OCI-LY1 (cell line): ENCODE measurements around the gene WDR6.

Experiments used
- EZH2 ChIP-seq: fragments of 200-600 bp; sonication (generic), shearing (Covaris generic); IDR thresholded peaks from 2 replicates; pipeline ENCODE4 v1.8.0; 2017; ENCODE audit warnings: borderline replicate concordance, mixed run types, mild to moderate bottlenecking, antibody characterized with exemption, low read length, moderate library complexity, mixed read lengths
- TF ChIP-seq, protein P1 (sequence below): fragments of 200-600 bp; sonication (generic), shearing (Covaris generic); IDR thresholded peaks from 2 replicates; pipeline ENCODE4 v1.5.1; 2017; ENCODE audit warnings: mild to moderate bottlenecking, antibody characterized with exemption, low read length, moderate library complexity, mixed read lengths

DNA sequence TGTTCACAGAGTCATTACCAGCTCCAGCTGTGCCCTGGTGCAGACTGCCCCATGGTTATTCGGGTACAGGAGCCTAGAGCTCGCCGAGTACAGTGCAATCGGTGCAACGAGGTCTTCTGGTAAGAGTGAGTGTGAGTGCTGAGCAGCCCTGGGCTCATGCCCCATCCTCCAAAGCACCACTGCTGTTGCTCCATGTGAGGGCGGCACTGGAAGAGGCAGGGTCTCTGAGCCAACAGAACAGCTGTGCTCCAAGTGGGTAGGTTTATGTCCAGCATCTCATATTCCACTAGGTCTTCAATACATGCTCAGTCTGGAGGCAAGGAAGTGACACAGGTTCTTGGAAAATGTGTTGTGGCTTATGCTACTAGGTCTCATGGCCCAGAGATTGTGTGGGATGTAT, 36.6 kb upstream of the WDR6 start:
- no peak for TF ChIP-seq EZH2
- TF ChIP-seq, protein P1, sequence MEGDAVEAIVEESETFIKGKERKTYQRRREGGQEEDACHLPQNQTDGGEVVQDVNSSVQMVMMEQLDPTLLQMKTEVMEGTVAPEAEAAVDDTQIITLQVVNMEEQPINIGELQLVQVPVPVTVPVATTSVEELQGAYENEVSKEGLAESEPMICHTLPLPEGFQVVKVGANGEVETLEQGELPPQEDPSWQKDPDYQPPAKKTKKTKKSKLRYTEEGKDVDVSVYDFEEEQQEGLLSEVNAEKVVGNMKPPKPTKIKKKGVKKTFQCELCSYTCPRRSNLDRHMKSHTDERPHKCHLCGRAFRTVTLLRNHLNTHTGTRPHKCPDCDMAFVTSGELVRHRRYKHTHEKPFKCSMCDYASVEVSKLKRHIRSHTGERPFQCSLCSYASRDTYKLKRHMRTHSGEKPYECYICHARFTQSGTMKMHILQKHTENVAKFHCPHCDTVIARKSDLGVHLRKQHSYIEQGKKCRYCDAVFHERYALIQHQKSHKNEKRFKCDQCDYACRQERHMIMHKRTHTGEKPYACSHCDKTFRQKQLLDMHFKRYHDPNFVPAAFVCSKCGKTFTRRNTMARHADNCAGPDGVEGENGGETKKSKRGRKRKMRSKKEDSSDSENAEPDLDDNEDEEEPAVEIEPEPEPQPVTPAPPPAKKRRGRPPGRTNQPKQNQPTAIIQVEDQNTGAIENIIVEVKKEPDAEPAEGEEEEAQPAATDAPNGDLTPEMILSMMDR, result no peak
